Activated T-cell treated with anti-CD3 and anti-CD28 coated beads, Interleukin-2, amount 50 U/mL, for 4 hours (primary cell): Measurements from ENCODE around the gene FNDC4. TPM values are rescaled to one million over a fixed set of nuclear protein-coding genes. Genes with fewer than 3 reads are reported as not detected.
A peak's percentile ranks its signal among the peaks of the same experiment; 100 is the strongest.
"Not testable (repeated sequence)": the region's sequence is repeated elsewhere in the genome, so short reads cannot be mapped to it uniquely, and the experiment has no call there.

Experiments used
- ATAC-seq, 2 donors: fragments of 200-7000 bp; cut with Tn5 transposase; one replicate each; pipeline ENCODE4 v1.10.0; 2021
- DNase-seq: peaks from one replicate; pipeline ENCODE4 v3.0.0-alpha.2; 2020
- H3K27me3 Mint-ChIP-seq: one replicate; pipeline ENCODE4 v1.8.0; 2021; ENCODE audit warnings: low read depth, mixed read lengths
- H3K36me3 Mint-ChIP-seq: one replicate; pipeline ENCODE4 v1.8.0; 2022; ENCODE audit warnings: mixed read lengths; ENCODE audit not compliant: insufficient read depth
- H3K4me1 Mint-ChIP-seq: one replicate; pipeline ENCODE4 v1.8.0; 2021; ENCODE audit warnings: low read depth, mixed read lengths
- H3K4me3 Mint-ChIP-seq: one replicate; pipeline ENCODE4 v1.8.0; 2021; ENCODE audit warnings: mild to moderate bottlenecking, moderate library complexity, mixed read lengths
- H3K9me3 Mint-ChIP-seq: one replicate; pipeline ENCODE4 v1.8.0; 2021; ENCODE audit warnings: mixed read lengths
- total RNA-seq, 3 donors: library from RNA; stranded (reverse); gene quantifications; one replicate each; pipeline ENCODE4 v1.2.1, GENCODE V29; 2021

FNDC4 gene
- under 1 TPM in 1 of 3 donors, not detected in 2; 0.11 TPM for total RNA-seq

GRCh38 chr2:27494944-27495554 lies at the start of gene FNDC4:
Gene FNDC4, minus strand, starts transcription at chr2:27495200. Its CDS starts 521 bp downstream, at chr2:27494679.
- no peaks in the 10 kb centered on the region for H3K9me3 Mint-ChIP-seq
- H3K4me1 Mint-ChIP-seq = peaks cover 15% of the 10 kb centered on the region
- H3K4me3 Mint-ChIP-seq = peak within 1 kb of the TSS; percentile 55
- DNase-seq (no peak), ATAC-seq (peak; percentile 83 to 84)
- peaks cover 46% of the 10 kb centered on the region for H3K27me3 Mint-ChIP-seq
- no peaks in the 10 kb centered on the region for H3K36me3 Mint-ChIP-seq

GRCh38 chr2:27544143-27544821 lies 49.3 kb upstream of the FNDC4 start:
- Mint-ChIP-seq H3K4me1 (no peaks in the 10 kb centered on the region), H3K36me3 (no peaks in the 10 kb centered on the region), H3K4me3 (no peak overlapping the region), H3K9me3 (no peaks in the 10 kb centered on the region), H3K27me3 (no peaks in the 10 kb centered on the region)
- DNase-seq = no peak
- no peak for ATAC-seq

- H3K36me3 Mint-ChIP-seq, H3K27me3 Mint-ChIP-seq, H3K9me3 Mint-ChIP-seq, ATAC-seq, DNase-seq, H3K4me1 Mint-ChIP-seq, H3K4me3 Mint-ChIP-seq: not testable (repeated sequence)
These were observed 44.6 kb upstream of the FNDC4 start for GRCh38 chr2:27539649-27540048.

- not testable (repeated sequence) for ATAC-seq, DNase-seq, H3K9me3 Mint-ChIP-seq, H3K27me3 Mint-ChIP-seq, H3K4me1 Mint-ChIP-seq, H3K4me3 Mint-ChIP-seq, H3K36me3 Mint-ChIP-seq
These were observed 43.9 kb upstream of the FNDC4 start for GRCh38 chr2:27538839-27539450.

- DNase-seq (no peak), ATAC-seq (no peak)
- Mint-ChIP-seq H3K4me1 (no peaks in the 10 kb centered on the region), H3K27me3 (peaks cover 2% of the 10 kb centered on the region), H3K4me3 (no peak overlapping the region), H3K9me3 (no peaks in the 10 kb centered on the region), H3K36me3 (no peaks in the 10 kb centered on the region)
These were observed 42.3 kb upstream of the FNDC4 start for GRCh38 chr2:27537287-27537686.

- ATAC-seq = no peak
- DNase-seq = no peak
- H3K9me3 Mint-ChIP-seq = no peaks in the 10 kb centered on the region
These were observed 37.0 kb upstream of the FNDC4 start for GRCh38 chr2:27531983-27532382.

GRCh38 chr2:27527182-27527581 lies 32.2 kb upstream of the FNDC4 start:
- H3K27me3 Mint-ChIP-seq = peaks cover 17% of the 10 kb centered on the region
- no peaks in the 10 kb centered on the region for H3K36me3 Mint-ChIP-seq
- H3K4me3 Mint-ChIP-seq = no peak overlapping the region
- H3K9me3 Mint-ChIP-seq = no peaks in the 10 kb centered on the region
- DNase-seq = no peak
- H3K4me1 Mint-ChIP-seq = no peaks in the 10 kb centered on the region
- no peak for ATAC-seq

More at GRCh38 chr2:27531983-27532382, 37.0 kb upstream of the FNDC4 start:
- Mint-ChIP-seq H3K4me3 (no peak overlapping the region), H3K4me1 (no peaks in the 10 kb centered on the region), H3K36me3 (no peaks in the 10 kb centered on the region), H3K27me3 (peaks cover 7% of the 10 kb centered on the region)

- no peaks in the 10 kb centered on the region for H3K9me3 Mint-ChIP-seq
- no peaks in the 10 kb centered on the region for H3K4me1 Mint-ChIP-seq
- H3K27me3 Mint-ChIP-seq = peaks cover 21% of the 10 kb centered on the region
- H3K4me3 Mint-ChIP-seq = no peak overlapping the region
- ATAC-seq = no peak
- DNase-seq = no peak
- no peaks in the 10 kb centered on the region for H3K36me3 Mint-ChIP-seq
These were observed 27.5 kb upstream of the FNDC4 start for GRCh38 chr2:27522400-27522945.

GRCh38 chr2:27520316-27520715 lies 25.3 kb upstream of the FNDC4 start:
- H3K36me3 Mint-ChIP-seq = no peaks in the 10 kb centered on the region
- no peaks in the 10 kb centered on the region for H3K4me1 Mint-ChIP-seq
- no peak overlapping the region for H3K4me3 Mint-ChIP-seq
- DNase-seq = no peak
- peaks cover 17% of the 10 kb centered on the region for H3K27me3 Mint-ChIP-seq
- no peak for ATAC-seq
- H3K9me3 Mint-ChIP-seq = no peaks in the 10 kb centered on the region

- Mint-ChIP-seq H3K4me1 (no peaks in the 10 kb centered on the region), H3K9me3 (no peaks in the 10 kb centered on the region), H3K4me3 (no peak overlapping the region), H3K27me3 (peaks cover 16% of the 10 kb centered on the region), H3K36me3 (no peaks in the 10 kb centered on the region)
- ATAC-seq (no peak), DNase-seq (no peak)
These were observed 23.7 kb upstream of the FNDC4 start for GRCh38 chr2:27518782-27519113.

- H3K36me3 Mint-ChIP-seq = no peaks in the 10 kb centered on the region
- no peaks in the 10 kb centered on the region for H3K4me1 Mint-ChIP-seq
- H3K4me3 Mint-ChIP-seq = no peak overlapping the region
- ATAC-seq (no peak), DNase-seq (no peak)
- peaks cover 16% of the 10 kb centered on the region for H3K27me3 Mint-ChIP-seq
- H3K9me3 Mint-ChIP-seq = no peaks in the 10 kb centered on the region
These were observed 23.2 kb upstream of the FNDC4 start for GRCh38 chr2:27518113-27518781.

- no peaks in the 10 kb centered on the region for H3K36me3 Mint-ChIP-seq
- DNase-seq (no peak), ATAC-seq (no peak)
- H3K4me3 Mint-ChIP-seq = no peak overlapping the region
- peaks cover 2% of the 10 kb centered on the region for H3K27me3 Mint-ChIP-seq
- no peaks in the 10 kb centered on the region for H3K4me1 Mint-ChIP-seq
- no peaks in the 10 kb centered on the region for H3K9me3 Mint-ChIP-seq
These were observed 14.3 kb upstream of the FNDC4 start for GRCh38 chr2:27509326-27509725.

GRCh38 chr2:27507293-27507692 lies 12.3 kb upstream of the FNDC4 start:
- Mint-ChIP-seq H3K4me3 (no peak overlapping the region), H3K9me3 (no peaks in the 10 kb centered on the region), H3K4me1 (no peaks in the 10 kb centered on the region), H3K27me3 (no peaks in the 10 kb centered on the region), H3K36me3 (no peaks in the 10 kb centered on the region)
- ATAC-seq (no peak), DNase-seq (no peak)

- no peaks in the 10 kb centered on the region for H3K9me3 Mint-ChIP-seq
- no peak overlapping the region for H3K4me3 Mint-ChIP-seq
- H3K27me3 Mint-ChIP-seq = no peaks in the 10 kb centered on the region
- ATAC-seq (no peak), DNase-seq (no peak)
- no peaks in the 10 kb centered on the region for H3K36me3 Mint-ChIP-seq
- no peaks in the 10 kb centered on the region for H3K4me1 Mint-ChIP-seq
These were observed 11.6 kb upstream of the FNDC4 start for GRCh38 chr2:27506587-27506986.
